ENCODE measurements around the gene NEDD4L.

Gene NEDD4L

GRCh38 chr18:58096658-58097057 lies 52.6 kb downstream of the NEDD4L start:
- DNase-seq, result no peak

GRCh38 chr18:58097121-58097906 lies 53.3 kb downstream of the NEDD4L start:
- no peak for DNase-seq

- no peak for DNase-seq
These were observed 53.8 kb downstream of the NEDD4L start for GRCh38 chr18:58097907-58098166.

GRCh38 chr18:58098706-58099105 lies 54.7 kb downstream of the NEDD4L start:
- DNase-seq, result no peak

GRCh38 chr18:58100154-58100553 lies 56.1 kb downstream of the NEDD4L start:
- DNase-seq, result no peak

- no peak for DNase-seq
These were observed 57.3 kb downstream of the NEDD4L start for GRCh38 chr18:58101291-58101794.

- DNase-seq, result no peak
These were observed 58.0 kb downstream of the NEDD4L start for GRCh38 chr18:58102018-58102417.

- DNase-seq, result no peak
These were observed 58.8 kb downstream of the NEDD4L start for GRCh38 chr18:58102875-58103274.

- no peak for DNase-seq
These were observed 59.4 kb downstream of the NEDD4L start for GRCh38 chr18:58103339-58103985.

GRCh38 chr18:58104096-58104495 lies 60.1 kb downstream of the NEDD4L start:
- no peak for DNase-seq

- no peak for DNase-seq
These were observed 61.3 kb downstream of the NEDD4L start for GRCh38 chr18:58105206-58105887.

- DNase-seq, result no peak
These were observed 61.8 kb downstream of the NEDD4L start for GRCh38 chr18:58105888-58106260.

GRCh38 chr18:58106289-58107070 lies 62.5 kb downstream of the NEDD4L start:
- no peak for DNase-seq

- no peak for DNase-seq
These were observed 65.2 kb downstream of the NEDD4L start for GRCh38 chr18:58109256-58109655.

- no peak for DNase-seq
These were observed 66.4 kb downstream of the NEDD4L start for GRCh38 chr18:58110398-58110797.

GRCh38 chr18:58112174-58112573 lies 68.1 kb downstream of the NEDD4L start:
- DNase-seq, result no peak

- no peak for DNase-seq
These were observed 69.3 kb downstream of the NEDD4L start for GRCh38 chr18:58113337-58113736.

- no peak for DNase-seq
These were observed 70.7 kb downstream of the NEDD4L start for GRCh38 chr18:58114766-58115165.

- DNase-seq, result no peak
These were observed 72.8 kb downstream of the NEDD4L start for GRCh38 chr18:58116818-58117217.

- no peak for DNase-seq
These were observed 73.9 kb downstream of the NEDD4L start for GRCh38 chr18:58117786-58118403.

GRCh38 chr18:58118536-58118935 lies 74.5 kb downstream of the NEDD4L start:
- DNase-seq, result no peak

GRCh38 chr18:58119819-58120218 lies 75.8 kb downstream of the NEDD4L start:
- no peak for DNase-seq

GRCh38 chr18:58124475-58124874 lies 80.4 kb downstream of the NEDD4L start:
- no peak for DNase-seq
